SU-DHL-6 (cell line): ENCODE results near the gene ENDOD1.

ENCODE experiments used
- H2AFZ ChIP-seq: fragments of 200-600 bp; sonication (generic); 2 replicates; pipeline ENCODE4 v1.6.1; 2014; ENCODE audit warnings: low read depth, mild to moderate bottlenecking, moderate library complexity, mixed read lengths, antibody characterized with exemption, low read length; ENCODE audit not compliant: severe bottlenecking
- H3F3A ChIP-seq: fragments of 200-600 bp; shearing (Covaris generic); 2 replicates; pipeline ENCODE4 v1.6.0; 2016; ENCODE audit warnings: antibody characterized with exemption, mild to moderate bottlenecking; ENCODE audit not compliant: insufficient read depth
- H3K27ac ChIP-seq: fragments of 200-600 bp; sonication (generic); 2 replicates; pipeline ENCODE4 v1.5.1; 2016; ENCODE audit warnings: low read depth, mild to moderate bottlenecking, low read length, moderate library complexity, mixed read lengths
- H3K27me3 ChIP-seq: fragments of 200-600 bp; sonication (generic), shearing (Covaris generic); 2 replicates; pipeline ENCODE4 v1.6.0; 2014; ENCODE audit warnings: mild to moderate bottlenecking, low read length
- H3K36me3 ChIP-seq: fragments of 200-600 bp; sonication (generic); 2 replicates; pipeline ENCODE4 v1.6.1; 2014; ENCODE audit warnings: mild to moderate bottlenecking, low read length, mixed read lengths
- H3K4me2 ChIP-seq: fragments of 300-600, 200-600 bp; shearing (Covaris generic), sonication (generic); 2 replicates; pipeline ENCODE4 v1.6.0; 2014; ENCODE audit warnings: low read length, low read depth, mild to moderate bottlenecking; ENCODE audit not compliant: poor library complexity, severe bottlenecking
- H3K4me3 ChIP-seq: fragments of 200-600 bp; sonication (generic); 2 replicates; pipeline ENCODE4 v1.5.1; 2014; ENCODE audit warnings: antibody characterized with exemption, low read length, mild to moderate bottlenecking, mixed read lengths; ENCODE audit not compliant: insufficient read depth, poor library complexity, severe bottlenecking
- H3K79me2 ChIP-seq: fragments of 200-600 bp; sonication (generic); 2 replicates; pipeline ENCODE4 v1.6.1; 2014; ENCODE audit warnings: mild to moderate bottlenecking, low read length, moderate library complexity; ENCODE audit not compliant: insufficient read depth
- H3K9ac ChIP-seq: fragments of 200-600 bp; sonication (generic); 2 replicates; pipeline ENCODE4 v1.7.0; 2014; ENCODE audit warnings: mild to moderate bottlenecking, low read length
- H3K9me2 ChIP-seq: fragments of 200-600 bp; sonication (generic); replicated peaks from 2 replicates; pipeline ENCODE4 v1.6.1; 2014; ENCODE audit warnings: low read length; ENCODE audit not compliant: insufficient read depth
- H3K9me3 ChIP-seq: fragments of 200-600 bp; sonication (generic); 2 replicates; pipeline ENCODE4 v1.6.1; 2014; ENCODE audit warnings: low read length, mixed read lengths; ENCODE audit not compliant: insufficient read depth
- H4K20me1 ChIP-seq: fragments of 200-600 bp; sonication (generic); 2 replicates; pipeline ENCODE4 v1.6.1; 2014; ENCODE audit warnings: low read depth, mild to moderate bottlenecking, antibody characterized with exemption, low read length, moderate library complexity, mixed read lengths
- EZH2phosphoT487 ChIP-seq: fragments of 200-600 bp; sonication (generic), shearing (Covaris generic); conservative IDR thresholded peaks from 2 replicates; pipeline ENCODE4 v1.6.1; 2018; ENCODE audit warnings: mild to moderate bottlenecking, antibody characterized with exemption, low read length, moderate library complexity, mixed read lengths
- TF ChIP-seq, protein P1 (sequence below): fragments of 200-600 bp; sonication (generic); IDR thresholded peaks from one replicate; pipeline ENCODE4 v1.5.1; 2017; ENCODE audit warnings: antibody characterized with exemption, mild to moderate bottlenecking, low read length, moderate library complexity; ENCODE audit not compliant: insufficient read depth, poor library complexity, severe bottlenecking

ENDOD1 gene

DNA sequence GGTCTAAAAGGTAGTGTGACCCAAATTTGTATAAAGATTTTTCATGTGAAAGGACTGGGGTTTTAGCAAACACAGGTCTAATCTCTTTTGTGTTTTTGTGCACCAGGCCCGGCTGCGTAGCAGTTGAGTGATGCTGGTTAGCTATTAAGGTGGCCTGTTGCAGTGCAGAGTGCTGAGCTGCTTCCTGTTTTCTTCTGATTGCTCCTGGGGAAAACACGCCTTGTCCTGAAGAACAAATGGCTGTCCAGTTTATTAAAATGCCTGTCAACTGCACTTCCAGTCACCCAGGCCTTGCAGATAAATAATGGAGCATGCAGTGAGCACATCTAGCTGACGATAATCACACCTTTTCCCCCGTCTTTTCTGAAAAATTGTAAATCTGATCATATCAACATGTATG, 21.1 kb upstream of the ENDOD1 start:
- Histone ChIP-seq H3K9me3 (no peaks in the 10 kb centered on the region), H2AFZ (no peak overlapping the region), H3K27me3 (no peaks in the 10 kb centered on the region), H3K36me3 (no peaks in the 10 kb centered on the region), H3K79me2 (peaks cover 11% of the 10 kb centered on the region; the same call in 1 of the 2 replicates), H4K20me1 (0 out of 2 replicates have a peak, but pooled peaks cover 3% of the 10 kb centered on the region), H3K9me2 (no peaks in the 10 kb centered on the region), H3F3A (peaks cover 17% of the 10 kb centered on the region), H3K27ac (peak overlapping the region; percentile 55), H3K4me2 (peak overlapping the region; percentile 91), H3K9ac (peak overlapping the region; percentile 79), H3K4me3 (peak overlapping the region; percentile 93)
- TF ChIP-seq, protein P1, sequence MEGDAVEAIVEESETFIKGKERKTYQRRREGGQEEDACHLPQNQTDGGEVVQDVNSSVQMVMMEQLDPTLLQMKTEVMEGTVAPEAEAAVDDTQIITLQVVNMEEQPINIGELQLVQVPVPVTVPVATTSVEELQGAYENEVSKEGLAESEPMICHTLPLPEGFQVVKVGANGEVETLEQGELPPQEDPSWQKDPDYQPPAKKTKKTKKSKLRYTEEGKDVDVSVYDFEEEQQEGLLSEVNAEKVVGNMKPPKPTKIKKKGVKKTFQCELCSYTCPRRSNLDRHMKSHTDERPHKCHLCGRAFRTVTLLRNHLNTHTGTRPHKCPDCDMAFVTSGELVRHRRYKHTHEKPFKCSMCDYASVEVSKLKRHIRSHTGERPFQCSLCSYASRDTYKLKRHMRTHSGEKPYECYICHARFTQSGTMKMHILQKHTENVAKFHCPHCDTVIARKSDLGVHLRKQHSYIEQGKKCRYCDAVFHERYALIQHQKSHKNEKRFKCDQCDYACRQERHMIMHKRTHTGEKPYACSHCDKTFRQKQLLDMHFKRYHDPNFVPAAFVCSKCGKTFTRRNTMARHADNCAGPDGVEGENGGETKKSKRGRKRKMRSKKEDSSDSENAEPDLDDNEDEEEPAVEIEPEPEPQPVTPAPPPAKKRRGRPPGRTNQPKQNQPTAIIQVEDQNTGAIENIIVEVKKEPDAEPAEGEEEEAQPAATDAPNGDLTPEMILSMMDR = no peak
- TF ChIP-seq EZH2phosphoT487 = no peak

DNA sequence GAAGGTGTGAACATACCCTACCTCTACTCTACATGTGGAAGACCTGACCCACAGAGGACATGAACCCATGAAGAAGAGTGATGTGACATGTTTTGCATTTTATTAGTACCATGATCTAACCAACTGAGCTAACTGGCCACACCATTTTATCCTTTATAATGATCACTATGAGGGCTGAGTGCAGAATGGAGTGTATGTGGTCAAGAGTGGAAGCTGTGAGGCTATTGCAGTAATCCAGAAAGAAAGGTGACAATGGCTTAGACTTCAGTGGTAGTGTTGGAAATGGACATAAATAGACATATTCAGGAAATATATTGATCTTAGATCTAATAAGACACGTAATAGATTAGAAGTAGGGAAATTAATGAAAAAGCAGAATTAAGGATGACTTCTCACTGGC, 19.2 kb upstream of the ENDOD1 start:
- Histone ChIP-seq H3K4me2 (no peak overlapping the region), H3K9ac (no peak overlapping the region), H3K36me3 (no peaks in the 10 kb centered on the region), H2AFZ (no peak overlapping the region), H3F3A (peaks cover 16% of the 10 kb centered on the region), H3K27me3 (no peaks in the 10 kb centered on the region), H4K20me1 (0 out of 2 replicates have a peak, but pooled peaks cover 3% of the 10 kb centered on the region), H3K79me2 (peaks cover 11% of the 10 kb centered on the region; the same call in 1 of the 2 replicates), H3K9me3 (no peaks in the 10 kb centered on the region), H3K4me3 (no peak overlapping the region), H3K9me2 (no peaks in the 10 kb centered on the region), H3K27ac (no peak overlapping the region)
- TF ChIP-seq, protein P1 = no peak
- TF ChIP-seq EZH2phosphoT487 = no peak

DNA sequence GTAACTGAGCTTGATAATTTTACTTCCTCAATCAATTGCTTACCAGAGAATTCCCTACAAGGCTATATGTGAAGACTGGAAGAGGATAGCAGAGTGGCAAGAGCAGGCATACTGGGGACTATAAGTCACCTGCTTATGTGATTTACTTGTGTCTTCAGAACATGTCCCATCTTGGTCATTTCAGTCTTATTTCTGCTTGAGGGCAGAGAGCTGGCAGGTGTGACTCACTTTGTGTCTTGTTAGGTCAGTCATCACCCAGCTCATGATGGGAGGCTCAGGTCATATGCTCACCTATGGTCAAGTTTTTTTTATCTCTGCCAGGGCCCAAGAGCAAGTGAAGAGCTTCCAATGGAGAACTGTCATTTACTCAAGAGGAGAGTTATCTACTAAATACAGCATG, 16.7 kb upstream of the ENDOD1 start:
- no peak for TF ChIP-seq EZH2phosphoT487
- TF ChIP-seq, protein P1 = no peak
- 0 out of 2 replicates have a peak, but pooled peaks cover 3% of the 10 kb centered on the region for H4K20me1 ChIP-seq

More for the DNA sequence above, 16.7 kb upstream of the ENDOD1 start:
- peaks cover 6% of the 10 kb centered on the region; the same call in 1 of the 2 replicates for H3K79me2 ChIP-seq
- peaks cover 7% of the 10 kb centered on the region; the same call in 1 of the 2 replicates for H3F3A ChIP-seq
- no peak overlapping the region for H2AFZ ChIP-seq
- H3K27me3 ChIP-seq = no peaks in the 10 kb centered on the region
- no peaks in the 10 kb centered on the region for H3K36me3 ChIP-seq
- no peak overlapping the region for H3K9ac ChIP-seq
- H3K9me2 ChIP-seq = no peaks in the 10 kb centered on the region
- H3K9me3 ChIP-seq = no peaks in the 10 kb centered on the region
- no peak overlapping the region for H3K4me3 ChIP-seq
- no peak overlapping the region for H3K4me2 ChIP-seq
- H3K27ac ChIP-seq = no peak overlapping the region
